GM12878 (cell line): ENCODE measurements around the gene GNL3. TPM values are rescaled to one million over a fixed set of nuclear protein-coding genes. Genes with fewer than 3 reads are reported as not detected.

ENCODE experiments used
- ATAC-seq: fragments of 200-7000 bp; cut with Tn5 transposase; 3 replicates; pipeline ENCODE4 v1.9.1; 2020; ENCODE audit warnings: mild to moderate bottlenecking, moderate library complexity
- BruUV-seq: library from RNA; stranded (reverse); fragments of 400-500 nt; replicated peaks from 2 replicates; lab custom pipeline; 2021; lab: Mats Ljungman, UMichigan
- CTCF ChIA-PET: fragments of 300-600 bp; sonication (Branson Sonifier 250); formaldehyde crosslinking; extraction: SDS; loops from one replicate; lab custom pipeline; 2021; ENCODE audit warnings: inconsistent platforms; lab: Yijun Ruan, JAX
- POLR2A ChIA-PET: fragments of 350-600 bp; formaldehyde crosslinking; extraction: SDS; loops from one replicate; lab custom pipeline; 2021; ENCODE audit warnings: inconsistent platforms; lab: Charles Lee
- RAD21 ChIA-PET: fragments of 300-600 bp; sonication (Branson Sonifier 250); formaldehyde crosslinking; loops from one replicate; lab custom pipeline; 2023; ENCODE audit warnings: antibody characterized with exemption; ENCODE audit not compliant: unreplicated experiment; lab: Charles Lee
- SMC1A ChIA-PET: fragments of 300-600 bp; sonication (Branson Sonifier 250); formaldehyde crosslinking; loops from one replicate; lab custom pipeline; 2023; ENCODE audit not compliant: unreplicated experiment, uncharacterized antibody; lab: Charles Lee
- DNase-seq: peaks from one replicate; pipeline ENCODE4 v3.0.0-alpha.2; 2011; ENCODE audit warnings: low read depth, low spot score
- FAIRE-seq: peaks from 3 replicates; lab custom pipeline; 2011; peaks lifted over from hg19 to GRCh38; lab: Jason Lieb, UNC
- H2AFZ ChIP-seq: 2 replicates; pipeline ENCODE4 v1.6.0; 2011; ENCODE audit warnings: low read depth, low read length, control low read depth; ENCODE audit not compliant: control insufficient read depth
- H3K27ac ChIP-seq: 2 replicates; pipeline ENCODE4 v1.5.1; 2011; ENCODE audit warnings: control low read depth; ENCODE audit not compliant: control insufficient read depth, insufficient read depth
- H3K27me3 ChIP-seq, 2 experiments: replicated peaks in 1 of 2; 2 replicates each; pipeline versions ENCODE4 v1.6.0 to v1.6.1; 2011; ENCODE audit warnings: low read length in 1 of 2; ENCODE audit not compliant: control insufficient read depth in 2 of 2, insufficient read depth in 2 of 2
- H3K36me3 ChIP-seq, 2 experiments: 2 replicates each; pipeline ENCODE4 v1.5.1; 2011; ENCODE audit warnings: low read length in 1 of 2; ENCODE audit not compliant: control insufficient read depth in 2 of 2, insufficient read depth in 2 of 2
- H3K4me1 ChIP-seq: 2 replicates; pipeline ENCODE4 v1.6.1; 2011; ENCODE audit warnings: mild to moderate bottlenecking, low read length, moderate library complexity, mixed read lengths; ENCODE audit not compliant: control insufficient read depth, insufficient read depth
- H3K4me2 ChIP-seq: 2 replicates; pipeline ENCODE4 v1.6.0; 2011; ENCODE audit warnings: control low read depth; ENCODE audit not compliant: control insufficient read depth, insufficient read depth
- H3K4me3 ChIP-seq: fragments of 200-600 bp; sonication (generic); 2 replicates; pipeline ENCODE4 v1.5.1; 2016
- H3K79me2 ChIP-seq: 2 replicates; pipeline ENCODE4 v1.6.0; 2011; ENCODE audit warnings: low read length; ENCODE audit not compliant: control insufficient read depth, insufficient read depth
- H3K9ac ChIP-seq: 2 replicates; pipeline ENCODE4 v1.8.0; 2011; ENCODE audit warnings: low read length, control low read depth, mixed read lengths; ENCODE audit not compliant: control insufficient read depth, insufficient read depth
- H3K9me3 ChIP-seq: replicated peaks from 3 replicates; pipeline ENCODE4 v1.5.1; 2011; ENCODE audit warnings: mild to moderate bottlenecking, low read length; ENCODE audit not compliant: control insufficient read depth, insufficient read depth
- H4K20me1 ChIP-seq: 2 replicates; pipeline ENCODE4 v1.6.0; 2011; ENCODE audit not compliant: control insufficient read depth, insufficient read depth
- BMI1 ChIP-seq: fragments of 450-650 bp; IDR thresholded peaks from 2 replicates; pipeline ENCODE4 v1.6.1; 2016; ENCODE audit warnings: mild to moderate bottlenecking, moderate library complexity, borderline replicate concordance
- CBFB ChIP-seq: IDR thresholded peaks from 2 replicates; pipeline ENCODE4 v1.6.1; 2016; ENCODE audit warnings: antibody characterized with exemption, low read depth
- MTA2 ChIP-seq: fragments of 450-650 bp; IDR thresholded peaks from 2 replicates; pipeline ENCODE4 v1.6.1; 2016; ENCODE audit warnings: low read depth, mild to moderate bottlenecking, moderate library complexity
- NFIC ChIP-seq: IDR thresholded peaks from 2 replicates; pipeline ENCODE4 v1.6.1; 2012; ENCODE audit warnings: low read depth, mild to moderate bottlenecking, inconsistent platforms, low read length, moderate library complexity
- NRF1 ChIP-seq: conservative IDR thresholded peaks from 2 replicates; pipeline ENCODE4 v1.6.1; 2011; ENCODE audit warnings: mild to moderate bottlenecking, low read depth, low read length, improper control_type of control experiment
- RB1 ChIP-seq: fragments of 450-650 bp; formaldehyde crosslinking; IDR thresholded peaks from 2 replicates; pipeline ENCODE4 v1.6.1; 2017; ENCODE audit warnings: mild to moderate bottlenecking, borderline replicate concordance
- RCOR1 ChIP-seq: conservative IDR thresholded peaks from 2 replicates; pipeline ENCODE4 v1.6.1; 2012; ENCODE audit warnings: low read depth, low read length, improper control_type of control experiment
- SMAD1 ChIP-seq: fragments of 450-650 bp; IDR thresholded peaks from 2 replicates; pipeline ENCODE4 v1.6.1; 2018; ENCODE audit warnings: mild to moderate bottlenecking, low read depth; ENCODE audit not compliant: partially characterized antibody
- YBX1 ChIP-seq: fragments of 450-650 bp; IDR thresholded peaks from 2 replicates; pipeline ENCODE4 v1.6.1; 2016; ENCODE audit warnings: antibody characterized with exemption
- ZNF24 ChIP-seq: fragments of 450-650 bp; IDR thresholded peaks from 2 replicates; pipeline ENCODE4 v1.6.1; 2017; ENCODE audit warnings: antibody characterized with exemption, mild to moderate bottlenecking
- ZSCAN29 ChIP-seq: fragments of 450-650 bp; IDR thresholded peaks from 2 replicates; pipeline ENCODE4 v1.6.1; 2017; ENCODE audit warnings: mild to moderate bottlenecking, moderate library complexity
- WGBS: methylation state at CpG from one replicate; pipeline ENCODE4 v1.1.6; 2016; ENCODE audit warnings: low lambda C conversion rate; ENCODE audit not compliant: insufficient replicate concordance, insufficient coverage; ENCODE audit errors: missing lambda C conversion rate; 5-methylcytosine and 5-hydroxymethylcytosine counted together
- in situ Hi-C: fragments of 300-500 bp; cut with MboI; formaldehyde crosslinking; loops from 9 replicates; pipeline ENCODE4 v1.14.3; 2018; ENCODE audit warnings: mixed read lengths
- intact Hi-C: fragments of 100-400 bp; cut with micrococcal nuclease; formaldehyde crosslinking; loops from one replicate; pipeline ENCODE4 v1.14.2; 2022; ENCODE audit not compliant: unreplicated experiment
- polyA plus RNA-seq, 11 experiments: library from polyadenylated mRNA; depleted of rRNA in 4 of 11; unstranded in 6 of 11; stranded (reverse) in 5 of 11; fragments of >200 nt; fragmentation: Nextera tagmentation in 4 of 11; fragmentation: Illumina TruSeq in 1 of 11; extraction: Ambion mirVana in 4 of 11; extraction: Trizol in 1 of 11; gene quantifications; 1 replicate in 1 of 11; 2 replicates in 10 of 11; pipeline versions ENCODE4 v1.2.1 to v1.2.3, GENCODE V29; 2011 to 2016; ENCODE audit warnings: inconsistent platforms in 2 of 11, missing spikeins in 2 of 11, low read depth in 1 of 11
- total RNA-seq, 4 experiments: library from RNA; depleted of rRNA in 3 of 4; stranded (reverse); fragments of >200 nt in 3 of 4; fragmentation: Illumina TruSeq in 1 of 4; extraction: Trizol in 1 of 4; gene quantifications; 2 replicates each; pipeline versions ENCODE4 v1.2.1 to v1.2.3, GENCODE V29; 2013 to 2021
- TF ChIP-seq, protein P1 (sequence below): fragments of 450-650 bp; IDR thresholded peaks from 2 replicates; pipeline ENCODE4 v1.6.1; 2017; ENCODE audit warnings: mild to moderate bottlenecking, moderate library complexity
- TF ChIP-seq, protein P2 (sequence below): IDR thresholded peaks from 2 replicates; pipeline ENCODE4 v1.6.1; 2011; ENCODE audit warnings: borderline replicate concordance, low read depth, mild to moderate bottlenecking, moderate library complexity, mixed read lengths, low read length; ENCODE audit not compliant: insufficient read depth; ENCODE audit errors: extremely low read length
- TF ChIP-seq, protein P3 (sequence below): fragments of 450-650 bp; formaldehyde crosslinking; IDR thresholded peaks from 2 replicates; pipeline ENCODE4 v1.4.0; 2022; ENCODE audit warnings: mild to moderate bottlenecking, moderate library complexity

GNL3 gene
- total and polyA plus RNA-seq, 10 of the 15 experiments (the other 5 are each of a cell fraction or from before 2014, with no cell fraction given), result 172 to 368 (median 257) TPM

DNA sequence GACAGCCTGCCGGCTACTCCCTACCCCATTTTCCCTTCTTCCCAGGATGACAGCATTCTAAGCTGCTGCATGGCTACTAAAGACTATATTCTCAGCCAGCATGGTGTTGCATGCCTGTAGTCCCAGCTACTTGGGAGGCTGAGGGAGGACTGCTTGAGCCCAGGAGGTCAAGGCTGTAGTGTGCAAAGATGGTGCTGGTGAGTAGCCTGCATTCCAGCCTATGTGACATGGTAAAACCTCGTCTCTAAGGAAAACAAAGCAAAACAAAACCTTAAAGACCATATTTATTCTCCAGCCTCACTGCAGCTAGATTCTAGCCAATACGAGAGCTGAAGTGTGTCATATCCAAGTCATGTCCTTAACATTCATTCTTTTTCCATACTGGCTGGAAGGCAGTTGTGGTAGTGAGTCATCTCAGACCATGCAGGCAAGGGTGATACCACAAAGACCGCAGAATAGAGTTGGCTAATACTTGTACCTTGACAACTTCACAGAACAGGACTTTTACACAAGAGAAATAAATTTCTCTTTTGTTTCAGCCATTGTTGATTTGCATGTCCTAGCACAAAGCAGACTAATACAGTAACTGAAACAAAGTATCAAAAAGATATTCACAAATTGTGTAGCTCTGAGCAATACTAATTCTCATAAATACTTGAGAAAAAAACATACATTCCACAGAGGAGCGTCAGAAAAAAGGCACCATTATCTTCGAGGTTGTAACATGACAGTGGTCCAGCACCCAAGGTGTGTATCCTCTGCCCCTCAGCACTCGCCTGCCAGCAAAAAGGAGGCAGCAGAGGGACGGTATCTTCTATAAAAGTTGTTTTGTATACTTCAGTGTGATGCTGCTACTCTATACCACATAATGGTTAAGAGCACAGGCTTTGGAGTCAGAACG is 15.0 kb upstream of the GNL3 start:
- in situ Hi-C loops (no loop called here), intact Hi-C loops (loop anchor here (1.0 kb wide), 1 partner anchor 14 kb away; the partner anchor contains the start of gene PBRM1)
- Histone ChIP-seq H3K36me3 (peaks cover 2 to 14% of the 10 kb centered on the region in 2 experiments), H2AFZ (no peak overlapping the region), H3K9ac (peak overlapping the region; percentile 46; the same call in 1 of the 2 replicates), H3K27ac (peak overlapping the region; percentile 80), H3K27me3 (no peaks in the 10 kb centered on the region), H3K79me2 (peaks cover 9% of the 10 kb centered on the region), H3K4me2 (peak overlapping the region; percentile 79), H3K4me3 (peak overlapping the region; percentile 3; the same call in 1 of the 2 replicates), H3K4me1 (peaks cover 31% of the 10 kb centered on the region), H4K20me1 (no peaks in the 10 kb centered on the region), H3K9me3 (no peaks in the 10 kb centered on the region; the same call in 2 of the 3 replicates)
- peak; percentile 77 for DNase-seq
- FAIRE-seq, result peak; percentile 65
- ChIA-PET RAD21 (interaction anchor here (0.5 to 1.3 kb wide), 3 partner anchors 14 to 223 kb away, joined by 3 to 4 read pairs (median 3); partner anchors contain the start of gene SPCS1), POLR2A (interaction anchor here (0.7 to 1.4 kb wide), 5 partner anchors 11 to 133 kb away, joined by 3 to 6 read pairs (median 3); partner anchors contain the start of gene PBRM1), CTCF (interaction anchor here (1.2 to 2.2 kb wide), 2 partner anchors 10 to 12 kb away, joined by 3 to 9 read pairs; no protein-coding TSS in a partner anchor), SMC1A (interaction anchor here (0.5 to 1.8 kb wide), 10 partner anchors 9 to 224 kb away, joined by 3 to 4 read pairs (median 4); no protein-coding TSS in a partner anchor)
- BruUV-seq, result no TSS peak
- ATAC-seq, result peak; percentile 91
- 14% methylated on average over 9 of the region's 9 CpGs for WGBS
- TF ChIP-seq MTA2 (peak; percentile 69), ZNF24 (no peak), RCOR1 (no peak), BMI1 (peak; percentile 66; the same call in 1 of the 2 replicates), NRF1 (no peak), ZSCAN29 (no peak), NFIC (peak; percentile 93), SMAD1 (no peak), YBX1 (no peak), CBFB (peak; percentile 93), RB1 (no peak; the same call in 1 of the 2 replicates)
- TF ChIP-seq, protein P1, sequence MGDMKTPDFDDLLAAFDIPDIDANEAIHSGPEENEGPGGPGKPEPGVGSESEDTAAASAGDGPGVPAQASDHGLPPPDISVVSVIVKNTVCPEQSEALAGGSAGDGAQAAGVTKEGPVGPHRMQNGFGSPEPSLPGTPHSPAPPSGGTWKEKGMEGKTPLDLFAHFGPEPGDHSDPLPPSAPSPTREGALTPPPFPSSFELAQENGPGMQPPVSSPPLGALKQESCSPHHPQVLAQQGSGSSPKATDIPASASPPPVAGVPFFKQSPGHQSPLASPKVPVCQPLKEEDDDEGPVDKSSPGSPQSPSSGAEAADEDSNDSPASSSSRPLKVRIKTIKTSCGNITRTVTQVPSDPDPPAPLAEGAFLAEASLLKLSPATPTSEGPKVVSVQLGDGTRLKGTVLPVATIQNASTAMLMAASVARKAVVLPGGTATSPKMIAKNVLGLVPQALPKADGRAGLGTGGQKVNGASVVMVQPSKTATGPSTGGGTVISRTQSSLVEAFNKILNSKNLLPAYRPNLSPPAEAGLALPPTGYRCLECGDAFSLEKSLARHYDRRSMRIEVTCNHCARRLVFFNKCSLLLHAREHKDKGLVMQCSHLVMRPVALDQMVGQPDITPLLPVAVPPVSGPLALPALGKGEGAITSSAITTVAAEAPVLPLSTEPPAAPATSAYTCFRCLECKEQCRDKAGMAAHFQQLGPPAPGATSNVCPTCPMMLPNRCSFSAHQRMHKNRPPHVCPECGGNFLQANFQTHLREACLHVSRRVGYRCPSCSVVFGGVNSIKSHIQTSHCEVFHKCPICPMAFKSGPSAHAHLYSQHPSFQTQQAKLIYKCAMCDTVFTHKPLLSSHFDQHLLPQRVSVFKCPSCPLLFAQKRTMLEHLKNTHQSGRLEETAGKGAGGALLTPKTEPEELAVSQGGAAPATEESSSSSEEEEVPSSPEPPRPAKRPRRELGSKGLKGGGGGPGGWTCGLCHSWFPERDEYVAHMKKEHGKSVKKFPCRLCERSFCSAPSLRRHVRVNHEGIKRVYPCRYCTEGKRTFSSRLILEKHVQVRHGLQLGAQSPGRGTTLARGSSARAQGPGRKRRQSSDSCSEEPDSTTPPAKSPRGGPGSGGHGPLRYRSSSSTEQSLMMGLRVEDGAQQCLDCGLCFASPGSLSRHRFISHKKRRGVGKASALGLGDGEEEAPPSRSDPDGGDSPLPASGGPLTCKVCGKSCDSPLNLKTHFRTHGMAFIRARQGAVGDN, result no peak
- TF ChIP-seq, protein P2, sequence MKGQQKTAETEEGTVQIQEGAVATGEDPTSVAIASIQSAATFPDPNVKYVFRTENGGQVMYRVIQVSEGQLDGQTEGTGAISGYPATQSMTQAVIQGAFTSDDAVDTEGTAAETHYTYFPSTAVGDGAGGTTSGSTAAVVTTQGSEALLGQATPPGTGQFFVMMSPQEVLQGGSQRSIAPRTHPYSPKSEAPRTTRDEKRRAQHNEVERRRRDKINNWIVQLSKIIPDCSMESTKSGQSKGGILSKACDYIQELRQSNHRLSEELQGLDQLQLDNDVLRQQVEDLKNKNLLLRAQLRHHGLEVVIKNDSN, result no peak
- TF ChIP-seq, protein P3, sequence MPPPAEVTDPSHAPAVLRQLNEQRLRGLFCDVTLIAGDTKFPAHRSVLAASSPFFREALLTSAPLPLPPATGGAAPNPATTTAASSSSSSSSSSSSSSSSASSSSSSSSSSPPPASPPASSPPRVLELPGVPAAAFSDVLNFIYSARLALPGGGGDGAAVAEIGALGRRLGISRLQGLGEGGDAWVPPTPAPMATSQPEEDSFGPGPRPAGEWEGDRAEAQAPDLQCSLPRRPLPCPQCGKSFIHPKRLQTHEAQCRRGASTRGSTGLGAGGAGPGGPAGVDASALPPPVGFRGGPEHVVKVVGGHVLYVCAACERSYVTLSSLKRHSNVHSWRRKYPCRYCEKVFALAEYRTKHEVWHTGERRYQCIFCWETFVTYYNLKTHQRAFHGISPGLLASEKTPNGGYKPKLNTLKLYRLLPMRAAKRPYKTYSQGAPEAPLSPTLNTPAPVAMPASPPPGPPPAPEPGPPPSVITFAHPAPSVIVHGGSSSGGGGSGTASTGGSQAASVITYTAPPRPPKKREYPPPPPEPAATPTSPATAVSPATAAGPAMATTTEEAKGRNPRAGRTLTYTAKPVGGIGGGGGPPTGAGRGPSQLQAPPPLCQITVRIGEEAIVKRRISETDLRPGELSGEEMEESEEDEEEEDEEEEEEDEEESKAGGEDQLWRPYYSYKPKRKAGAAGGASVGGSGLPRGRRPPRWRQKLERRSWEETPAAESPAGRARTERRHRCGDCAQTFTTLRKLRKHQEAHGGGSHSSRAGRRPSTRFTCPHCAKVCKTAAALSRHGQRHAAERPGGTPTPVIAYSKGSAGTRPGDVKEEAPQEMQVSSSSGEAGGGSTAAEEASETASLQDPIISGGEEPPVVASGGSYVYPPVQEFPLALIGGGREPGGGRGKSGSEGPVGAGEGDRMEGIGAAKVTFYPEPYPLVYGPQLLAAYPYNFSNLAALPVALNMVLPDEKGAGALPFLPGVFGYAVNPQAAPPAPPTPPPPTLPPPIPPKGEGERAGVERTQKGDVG, result no peak
